Measurements from ENCODE around the gene ADGRB2. TPM values are rescaled to one million over a fixed set of nuclear protein-coding genes. Genes with fewer than 3 reads are reported as not detected.

The ADGRB2 gene
- total RNA-seq, 2 experiments from 2014 or later, result 0.24 to 0.30 TPM

- Mint-ChIP-seq H3K27me3 (ENCODE audit: low read depth) (no peaks in the 10 kb centered on the region), H3K36me3 (ENCODE audit: low read depth) (no peaks in the 10 kb centered on the region), H3K4me1 (ENCODE audit: low read depth) (peaks cover 4% of the 10 kb centered on the region), H3K27ac (no peak overlapping the region), H3K9me3 (no peaks in the 10 kb centered on the region), H3K4me3 (no peak overlapping the region)
- intact Hi-C loops (cut with micrococcal nuclease), result no loop called here
- CTCF ChIA-PET, result no interaction called here
- DNase-seq, result no peak
Measured at GRCh38 chr1:31732343-31732742, 31.8 kb downstream of the ADGRB2 start.

- intact Hi-C loops (cut with micrococcal nuclease), result no loop called here
- Mint-ChIP-seq H3K4me3 (no peak overlapping the region), H3K36me3 (ENCODE audit: low read depth) (no peaks in the 10 kb centered on the region), H3K4me1 (ENCODE audit: low read depth) (no peaks in the 10 kb centered on the region), H3K9me3 (no peaks in the 10 kb centered on the region), H3K27ac (no peak overlapping the region), H3K27me3 (ENCODE audit: low read depth) (no peaks in the 10 kb centered on the region)
- no peak for DNase-seq
- CTCF ChIA-PET, result no interaction called here
Measured at GRCh38 chr1:31731049-31731565, 33.0 kb downstream of the ADGRB2 start.

- Mint-ChIP-seq H3K27ac (no peak overlapping the region), H3K4me1 (ENCODE audit: low read depth) (no peaks in the 10 kb centered on the region), H3K4me3 (no peak overlapping the region), H3K27me3 (ENCODE audit: low read depth) (no peaks in the 10 kb centered on the region), H3K36me3 (ENCODE audit: low read depth) (no peaks in the 10 kb centered on the region), H3K9me3 (no peaks in the 10 kb centered on the region)
- DNase-seq, result no peak
- intact Hi-C loops (cut with micrococcal nuclease), result no loop called here
- CTCF ChIA-PET, result no interaction called here
Measured at GRCh38 chr1:31730336-31731048, 33.6 kb downstream of the ADGRB2 start.

- Mint-ChIP-seq H3K36me3 (ENCODE audit: low read depth) (no peaks in the 10 kb centered on the region), H3K27me3 (ENCODE audit: low read depth) (no peaks in the 10 kb centered on the region), H3K27ac (no peak overlapping the region), H3K4me3 (no peak overlapping the region), H3K4me1 (ENCODE audit: low read depth) (no peaks in the 10 kb centered on the region), H3K9me3 (no peaks in the 10 kb centered on the region)
- CTCF ChIA-PET, result interaction anchor here (0.7 kb wide), 1 partner anchor 18 kb away, joined by 3 read pairs; no protein-coding TSS in a partner anchor
- intact Hi-C loops (cut with micrococcal nuclease), result no loop called here
- DNase-seq, result no peak
Measured at GRCh38 chr1:31727849-31728248, 36.3 kb downstream of the ADGRB2 start.

- CTCF ChIA-PET, result interaction anchor here (1.2 kb wide), 1 partner anchor 15 kb away, joined by 3 read pairs; no protein-coding TSS in a partner anchor
Measured at GRCh38 chr1:31727195-31727594, 36.9 kb downstream of the ADGRB2 start.

GRCh38 chr1:31726715-31727114 is 37.4 kb downstream of the ADGRB2 start:
- H3K27me3 Mint-ChIP-seq (ENCODE audit: low read depth), result no peaks in the 10 kb centered on the region

More at GRCh38 chr1:31727195-31727594, 36.9 kb downstream of the ADGRB2 start:
- intact Hi-C loops (cut with micrococcal nuclease), result no loop called here
- H3K36me3 Mint-ChIP-seq (ENCODE audit: low read depth), result no peaks in the 10 kb centered on the region
- H3K4me3 Mint-ChIP-seq, result no peak overlapping the region
- no peak for DNase-seq
- H3K27me3 Mint-ChIP-seq (ENCODE audit: low read depth), result no peaks in the 10 kb centered on the region
- H3K27ac Mint-ChIP-seq, result no peak overlapping the region
- no peaks in the 10 kb centered on the region for H3K9me3 Mint-ChIP-seq
- H3K4me1 Mint-ChIP-seq (ENCODE audit: low read depth), result no peaks in the 10 kb centered on the region

GRCh38 chr1:31725777-31726535 is 38.2 kb downstream of the ADGRB2 start:
- intact Hi-C loops (cut with micrococcal nuclease), result no loop called here
- CTCF ChIA-PET, result interaction anchor here (0.7 to 1.2 kb wide), 3 partner anchors 10 to 108 kb away, joined by 3 read pairs; no protein-coding TSS in a partner anchor
- H3K27me3 Mint-ChIP-seq (ENCODE audit: low read depth), result no peaks in the 10 kb centered on the region
- H3K4me1 Mint-ChIP-seq (ENCODE audit: low read depth), result no peaks in the 10 kb centered on the region
- H3K27ac Mint-ChIP-seq, result no peak overlapping the region
- no peak for DNase-seq
- H3K4me3 Mint-ChIP-seq, result no peak overlapping the region
- H3K36me3 Mint-ChIP-seq (ENCODE audit: low read depth), result no peaks in the 10 kb centered on the region
- no peaks in the 10 kb centered on the region for H3K9me3 Mint-ChIP-seq

More at GRCh38 chr1:31726715-31727114, 37.4 kb downstream of the ADGRB2 start:
- Mint-ChIP-seq H3K9me3 (no peaks in the 10 kb centered on the region), H3K36me3 (ENCODE audit: low read depth) (no peaks in the 10 kb centered on the region), H3K4me1 (ENCODE audit: low read depth) (no peaks in the 10 kb centered on the region), H3K27ac (no peak overlapping the region), H3K4me3 (no peak overlapping the region)
- DNase-seq, result no peak
- intact Hi-C loops (cut with micrococcal nuclease), result no loop called here
- CTCF ChIA-PET, result interaction anchor here (0.7 to 1.2 kb wide), 3 partner anchors 11 to 109 kb away, joined by 3 read pairs; no protein-coding TSS in a partner anchor

- H3K27ac Mint-ChIP-seq, result no peak overlapping the region
- no peak for DNase-seq
- H3K36me3 Mint-ChIP-seq (ENCODE audit: low read depth), result no peaks in the 10 kb centered on the region
- H3K27me3 Mint-ChIP-seq (ENCODE audit: low read depth), result no peaks in the 10 kb centered on the region
- CTCF ChIA-PET, result no interaction called here
- H3K9me3 Mint-ChIP-seq, result no peaks in the 10 kb centered on the region
- H3K4me1 Mint-ChIP-seq (ENCODE audit: low read depth), result no peaks in the 10 kb centered on the region
- H3K4me3 Mint-ChIP-seq, result no peak overlapping the region
- intact Hi-C loops (cut with micrococcal nuclease), result no loop called here
Measured at GRCh38 chr1:31725134-31725533, 39.0 kb downstream of the ADGRB2 start.

GRCh38 chr1:31723828-31724359 is 40.2 kb downstream of the ADGRB2 start:
- no peaks in the 10 kb centered on the region for H3K4me1 Mint-ChIP-seq (ENCODE audit: low read depth)
- DNase-seq, result peak; percentile 77
- H3K4me3 Mint-ChIP-seq, result no peak overlapping the region
- CTCF ChIA-PET, result no interaction called here
- no peaks in the 10 kb centered on the region for H3K27me3 Mint-ChIP-seq (ENCODE audit: low read depth)
- no peaks in the 10 kb centered on the region for H3K36me3 Mint-ChIP-seq (ENCODE audit: low read depth)
- intact Hi-C loops (cut with micrococcal nuclease), result no loop called here
- H3K27ac Mint-ChIP-seq, result no peak overlapping the region
- H3K9me3 Mint-ChIP-seq, result no peaks in the 10 kb centered on the region

GRCh38 chr1:31718327-31718897 is 45.7 kb downstream of the ADGRB2 start:
- no peaks in the 10 kb centered on the region for H3K36me3 Mint-ChIP-seq (ENCODE audit: low read depth)
- peaks cover 8% of the 10 kb centered on the region for H3K4me1 Mint-ChIP-seq (ENCODE audit: low read depth)
- H3K4me3 Mint-ChIP-seq, result no peak overlapping the region
- intact Hi-C loops (cut with micrococcal nuclease), result no loop called here
- H3K27me3 Mint-ChIP-seq (ENCODE audit: low read depth), result peaks cover 27% of the 10 kb centered on the region
- H3K27ac Mint-ChIP-seq, result no peak overlapping the region
- CTCF ChIA-PET, result no interaction called here
- H3K9me3 Mint-ChIP-seq, result no peaks in the 10 kb centered on the region
- no peak for DNase-seq

GRCh38 chr1:31717341-31717740 is 46.8 kb downstream of the ADGRB2 start:
- DNase-seq, result no peak
- H3K27ac Mint-ChIP-seq, result no peak overlapping the region
- intact Hi-C loops (cut with micrococcal nuclease), result no loop called here
- H3K27me3 Mint-ChIP-seq (ENCODE audit: low read depth), result peaks cover 36% of the 10 kb centered on the region
- H3K9me3 Mint-ChIP-seq, result no peaks in the 10 kb centered on the region
- CTCF ChIA-PET, result interaction anchor here (0.5 to 2.2 kb wide), 9 partner anchors 14 to 408 kb away, joined by 3 to 8 read pairs (median 4); partner anchors contain the start of gene COL16A1
- H3K4me3 Mint-ChIP-seq, result no peak overlapping the region
- H3K36me3 Mint-ChIP-seq (ENCODE audit: low read depth), result no peaks in the 10 kb centered on the region
- peaks cover 8% of the 10 kb centered on the region for H3K4me1 Mint-ChIP-seq (ENCODE audit: low read depth)

- Mint-ChIP-seq H3K9me3 (no peaks in the 10 kb centered on the region), H3K27me3 (ENCODE audit: low read depth) (peaks cover 39% of the 10 kb centered on the region), H3K36me3 (ENCODE audit: low read depth) (no peaks in the 10 kb centered on the region), H3K4me1 (ENCODE audit: low read depth) (peaks cover 8% of the 10 kb centered on the region), H3K4me3 (peak overlapping the region; percentile 8), H3K27ac (no peak overlapping the region)
- DNase-seq, result no peak
- intact Hi-C loops (cut with micrococcal nuclease), result no loop called here
- CTCF ChIA-PET, result interaction anchor here (0.7 to 6.4 kb wide), 11 partner anchors 10 to 739 kb away, joined by 3 to 29 read pairs (median 4); no protein-coding TSS in a partner anchor
Measured at GRCh38 chr1:31715873-31716220, 48.3 kb downstream of the ADGRB2 start.
